Stimulated activated CD8-positive, alpha-beta memory T cell treated with anti-CD3 and anti-CD28 coated beads, Interleukin-4, amount 100 ng/mL, for 1 hour (primary cell): ENCODE measurements around the gene KIF6.
"Not testable (repeated sequence)": the region's sequence is repeated elsewhere in the genome, so short reads cannot be mapped to it uniquely, and the experiment has no call there.

Source experiments
- DNase-seq, 2 donors: peaks; one replicate each; pipeline ENCODE4 v3.0.0-alpha.2; 2020; ENCODE audit warnings: low read depth in 2 of 2, low spot score in 1 of 2

The KIF6 gene

GRCh38 chr6:39508515-39508914 lies 216.7 kb downstream of the KIF6 start:
- no peak for DNase-seq

GRCh38 chr6:39507331-39507998 lies 217.7 kb downstream of the KIF6 start:
- no peak for DNase-seq

- not testable (repeated sequence) for DNase-seq
Measured at GRCh38 chr6:39502362-39502955, 222.7 kb downstream of the KIF6 start.

- DNase-seq = no peak
Measured at GRCh38 chr6:39499053-39499452, 226.2 kb downstream of the KIF6 start.

DNA sequence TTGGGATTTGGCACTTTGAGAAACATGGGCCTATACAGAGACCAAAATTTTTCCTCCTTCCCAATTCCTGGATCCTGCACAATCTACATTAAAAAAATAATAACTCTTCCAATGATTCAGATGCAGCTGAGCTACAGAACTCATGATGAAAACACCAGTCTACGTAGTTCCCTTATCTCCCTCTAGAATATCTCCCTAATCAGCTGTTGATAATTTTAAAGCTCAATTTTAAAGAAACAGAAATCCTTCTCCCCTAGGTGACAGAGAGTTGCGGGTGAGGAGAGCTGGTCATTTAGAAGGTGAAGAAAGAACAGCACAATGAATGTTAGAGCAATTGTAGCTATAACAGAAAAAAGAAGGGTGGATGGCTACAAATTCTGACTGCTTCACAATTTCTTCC lies 227.1 kb downstream of the KIF6 start:
- DNase-seq = no peak

DNA sequence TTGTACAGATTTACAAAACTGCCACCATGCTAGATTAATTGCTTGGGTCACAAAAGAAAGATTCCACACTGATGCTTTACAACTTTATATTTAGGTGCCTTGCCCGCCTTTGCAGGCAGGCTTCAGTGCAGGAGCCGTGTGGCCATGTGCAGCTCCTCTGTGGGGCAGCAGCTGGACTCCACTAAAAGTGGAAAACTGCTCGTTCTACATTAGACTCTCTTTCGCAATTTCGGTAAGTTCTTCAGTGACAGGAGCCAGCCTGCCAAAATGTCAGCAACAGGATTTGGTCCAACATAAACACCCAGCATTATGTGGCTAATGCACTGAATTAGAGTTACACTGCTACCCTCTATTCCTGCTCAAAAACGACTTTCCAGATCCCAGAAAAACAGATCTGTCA lies 228.3 kb downstream of the KIF6 start:
- no peak for DNase-seq

GRCh38 chr6:39496456-39496855 lies 228.8 kb downstream of the KIF6 start:
- DNase-seq = no peak

- DNase-seq = no peak
Measured at GRCh38 chr6:39495640-39496039, 229.6 kb downstream of the KIF6 start.

- no peak for DNase-seq
Measured at GRCh38 chr6:39494998-39495397, 230.2 kb downstream of the KIF6 start.

GRCh38 chr6:39493777-39494176 lies 231.4 kb downstream of the KIF6 start:
- DNase-seq = no peak

- no peak for DNase-seq
Measured at GRCh38 chr6:39493174-39493573, 232.0 kb downstream of the KIF6 start.

GRCh38 chr6:39490108-39490507 lies 235.1 kb downstream of the KIF6 start:
- no peak for DNase-seq

DNA sequence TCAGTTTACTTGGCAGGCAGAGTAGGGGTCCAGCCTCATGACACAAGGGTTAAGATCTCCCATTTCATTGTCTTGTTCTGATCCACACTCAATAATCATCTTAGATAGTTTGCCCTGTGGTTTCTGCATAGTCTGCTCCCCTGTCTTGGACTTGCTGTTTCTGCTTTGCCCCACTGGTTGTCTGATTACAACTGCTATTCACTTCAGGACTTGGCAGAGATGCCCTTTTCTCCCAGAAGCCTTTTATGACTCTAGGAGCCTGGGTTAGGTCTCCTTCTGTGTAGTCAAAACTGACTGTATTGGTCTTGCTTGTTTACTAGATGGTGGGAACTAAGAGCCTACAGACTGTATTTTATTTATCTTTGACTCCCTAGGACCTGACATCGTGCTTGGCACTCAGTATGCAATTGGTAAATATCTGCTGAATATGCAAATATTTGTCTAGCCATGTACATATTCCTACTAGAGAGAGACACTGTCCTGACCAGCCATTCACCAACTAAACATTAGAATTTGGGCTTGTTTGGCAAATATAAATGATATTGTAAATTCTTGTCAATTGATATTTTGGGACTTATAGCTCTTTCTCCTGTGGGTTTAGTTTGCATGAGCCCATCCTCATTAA lies 236.8 kb downstream of the KIF6 start:
- no peak for DNase-seq

- no peak for DNase-seq
Measured at GRCh38 chr6:39484276-39484675, 240.9 kb downstream of the KIF6 start.

GRCh38 chr6:39479819-39480218 lies 245.4 kb downstream of the KIF6 start:
- DNase-seq = not testable (repeated sequence)

DNA sequence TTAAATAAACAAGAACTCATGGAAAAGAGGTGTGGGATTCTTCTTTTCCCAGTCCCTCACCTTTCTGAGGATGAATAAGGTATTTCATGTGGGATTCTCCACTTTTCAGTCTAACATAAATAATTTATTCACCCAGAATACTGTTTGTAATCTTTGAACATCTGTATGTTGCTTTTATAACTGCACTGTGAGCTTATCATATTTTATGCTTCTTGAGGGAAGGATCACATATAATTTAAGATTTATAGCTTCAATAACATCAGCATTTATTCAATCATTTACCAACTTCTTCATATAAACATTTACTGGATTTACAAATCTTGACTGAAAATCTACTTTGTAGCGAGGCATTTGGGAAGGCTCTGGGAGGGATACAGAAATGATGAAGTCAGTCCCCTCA lies 248.5 kb downstream of the KIF6 start:
- no peak for DNase-seq

DNA sequence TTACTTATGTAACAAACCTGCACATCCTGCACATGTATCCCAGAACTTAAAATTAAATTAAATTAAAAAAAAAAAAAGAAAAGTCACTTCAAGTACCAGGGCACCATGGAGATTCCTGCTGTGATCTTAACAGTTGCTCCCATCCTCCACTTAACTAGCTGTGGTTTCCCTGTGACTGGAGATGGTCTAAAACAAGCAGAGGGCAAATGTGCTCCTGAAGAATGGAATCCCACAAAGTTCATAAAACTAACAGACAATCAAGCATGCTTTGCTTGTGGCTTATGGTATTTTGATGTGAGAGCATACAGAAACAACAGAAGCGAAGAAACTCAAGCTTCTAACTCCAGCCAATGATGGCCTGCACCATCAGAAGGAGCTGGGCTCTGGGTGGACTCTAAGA lies 249.1 kb downstream of the KIF6 start:
- DNase-seq = no peak

- no peak for DNase-seq
Measured at GRCh38 chr6:39471954-39472659, 253.1 kb downstream of the KIF6 start.

DNA sequence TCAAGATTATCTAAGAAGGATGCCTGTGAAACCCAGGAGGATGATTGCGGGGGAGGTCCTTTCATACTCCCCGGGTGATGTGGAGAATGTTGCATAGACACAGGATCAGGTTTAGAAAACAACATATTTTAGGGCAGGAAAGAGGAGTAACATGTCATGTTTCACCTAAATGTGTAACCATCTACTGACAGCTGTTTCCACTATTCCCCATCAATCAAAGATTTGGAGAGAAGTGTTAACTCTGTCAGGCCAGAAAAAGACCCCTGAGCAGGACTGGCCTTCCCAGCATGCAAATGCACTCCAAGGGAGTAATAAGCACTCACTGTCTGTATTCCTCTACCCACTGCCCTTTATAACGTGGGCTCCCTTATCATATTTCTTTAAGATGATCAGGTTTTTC lies 254.7 kb downstream of the KIF6 start:
- no peak for DNase-seq

DNA sequence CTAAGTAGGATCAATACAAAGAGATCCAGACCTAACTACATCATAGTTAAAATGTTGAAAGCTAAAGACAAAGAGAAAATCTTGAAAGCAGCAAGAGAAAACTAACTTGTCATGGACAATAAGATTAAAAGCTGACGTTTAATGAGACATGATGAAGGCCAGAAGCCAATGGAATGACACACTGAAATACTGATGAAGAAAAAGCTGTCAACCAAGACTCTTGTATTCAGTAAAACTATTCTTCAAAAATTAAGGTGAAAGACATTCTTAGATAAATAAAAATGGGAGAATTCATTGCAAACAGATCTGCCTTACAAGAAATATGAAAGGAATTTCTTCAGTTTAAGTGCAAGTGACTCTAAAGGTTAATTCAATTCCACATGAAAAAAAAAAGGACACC lies 256.8 kb downstream of the KIF6 start:
- DNase-seq = no peak

DNA sequence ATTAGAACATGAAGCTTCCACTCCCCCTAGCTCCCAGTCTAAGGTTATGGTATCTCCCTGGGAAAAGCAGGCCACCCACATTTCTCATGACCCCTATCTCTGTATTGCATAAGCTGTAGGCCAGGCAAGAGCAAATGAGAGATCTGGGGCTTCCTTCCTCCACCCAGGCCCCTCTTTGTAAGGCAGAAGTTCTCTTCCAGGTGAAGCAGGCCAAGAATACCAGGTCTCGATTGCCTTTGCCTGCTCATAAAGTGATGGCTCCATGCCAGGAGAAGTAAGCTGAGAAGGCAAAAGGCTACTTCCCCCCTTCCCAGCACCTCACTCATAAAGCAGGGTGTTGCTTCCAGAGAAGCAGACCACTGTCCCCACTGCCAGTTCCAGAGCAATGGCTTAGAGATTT lies 258.6 kb downstream of the KIF6 start:
- no peak for DNase-seq

GRCh38 chr6:39465539-39465938 lies 259.7 kb downstream of the KIF6 start:
- DNase-seq = no peak
